SH-SY5Y (cell line): ENCODE measurements around the gene KCNK6.

ENCODE experiments used
- GATA2 ChIP-seq: IDR thresholded peaks from 2 replicates; pipeline ENCODE4 v1.6.1; 2011; ENCODE audit warnings: mild to moderate bottlenecking, low read depth, low read length
- GATA3 ChIP-seq: IDR thresholded peaks from 2 replicates; pipeline ENCODE4 v1.6.1; 2011; ENCODE audit warnings: low read depth, mild to moderate bottlenecking, low read length, moderate library complexity

GRCh38 chr19:38277549-38277948 lies 42.1 kb upstream of the KCNK6 start:
- no peak for TF ChIP-seq GATA2
- no peak for TF ChIP-seq GATA3
